ENCODE results near the gene ADGRG3. TPM values are rescaled to one million over a fixed set of nuclear protein-coding genes. Genes with fewer than 3 reads are reported as not detected.

ADGRG3 gene
- polyA plus RNA-seq, 1 donor (not counting 4 experiments of a cell fraction or from before 2014, with no cell fraction given) = not detected

GRCh38 chr16:57685633-57686032 lies 17.5 kb downstream of the ADGRG3 start:
- Histone ChIP-seq H3K4me2 (ENCODE audit: control insufficient read depth, extremely low read depth, insufficient read depth, low read depth, low read length) (no peak overlapping the region), H4K20me1 (ENCODE audit: control insufficient read depth, extremely low read depth, insufficient read depth, low read length) (no peaks in the 10 kb centered on the region), H3K9me3 (ENCODE audit: control insufficient read depth, low read depth, low read length) (no peaks in the 10 kb centered on the region), H3K79me2 (ENCODE audit: control insufficient read depth, insufficient read depth, low read length) (no peaks in the 10 kb centered on the region), H3K27ac (ENCODE audit: control insufficient read depth, insufficient read depth, low read length) (no peak overlapping the region), H3K9ac (ENCODE audit: control insufficient read depth, extremely low read depth, insufficient read depth, low read length) (no peak overlapping the region), H3K9me1 (ENCODE audit: control insufficient read depth, extremely low read depth, insufficient read depth, low read length) (no peaks in the 10 kb centered on the region), H3K36me3 (ENCODE audit: control insufficient read depth in 2 of 2, extremely low read depth in 1 of 2, insufficient read depth in 2 of 2, low read length in 2 of 2) (no peaks in the 10 kb centered on the region), H3K4me3 (ENCODE audit: control insufficient read depth in 2 of 3, extremely low read depth in 1 of 3, insufficient read depth in 2 of 3, low read depth in 1 of 3, low read length in 3 of 3) (no peak overlapping the region), H3K27me3 (ENCODE audit: control insufficient read depth, extremely low read depth, insufficient read depth, low read length) (no peaks in the 10 kb centered on the region), H2AFZ (ENCODE audit: control insufficient read depth, low read length) (no peak overlapping the region), H3K4me1 (ENCODE audit: control insufficient read depth, extremely low read depth, insufficient read depth, low read length) (no peaks in the 10 kb centered on the region)
- DNase-seq (ENCODE audit: low read depth, low spot score) (no peak), FAIRE-seq (no peak)
- dilution Hi-C loops (cut with MboI; ENCODE audit: extremely low pct_ligation_motif_present, low sequenced_read_pairs) = no loop called here
- no peak for TF ChIP-seq EZH2 (IDR thresholded peaks at IDR 0.05; ENCODE audit: low read length)
- no peak for TF ChIP-seq CTCF (optimal IDR thresholded peaks at IDR 0.05 in 1 of 3, IDR thresholded peaks at IDR 0.05 in 1 of 3, conservative IDR thresholded peaks at IDR 0.05 in 1 of 3; ENCODE audit: extremely low read depth in 1 of 3, insufficient read depth in 2 of 3, low read length in 3 of 3)

- no peak for DNase-seq (ENCODE audit: low read depth, low spot score)
- H3K27me3 ChIP-seq (ENCODE audit: control insufficient read depth, extremely low read depth, insufficient read depth, low read length) = no peaks in the 10 kb centered on the region
- no peak overlapping the region for H3K4me2 ChIP-seq (ENCODE audit: control insufficient read depth, extremely low read depth, insufficient read depth, low read depth, low read length)
- no peak overlapping the region for H3K4me3 ChIP-seq (ENCODE audit: control insufficient read depth in 2 of 3, extremely low read depth in 1 of 3, insufficient read depth in 2 of 3, low read depth in 1 of 3, low read length in 3 of 3)
- no peaks in the 10 kb centered on the region for H3K79me2 ChIP-seq (ENCODE audit: control insufficient read depth, insufficient read depth, low read length)
- H3K4me1 ChIP-seq (ENCODE audit: control insufficient read depth, extremely low read depth, insufficient read depth, low read length) = no peaks in the 10 kb centered on the region
- H2AFZ ChIP-seq (ENCODE audit: control insufficient read depth, low read length) = no peak overlapping the region
- FAIRE-seq = no peak
- no peaks in the 10 kb centered on the region for H3K36me3 ChIP-seq (ENCODE audit: control insufficient read depth in 2 of 2, extremely low read depth in 1 of 2, insufficient read depth in 2 of 2, low read length in 2 of 2)
- dilution Hi-C loops (cut with MboI; ENCODE audit: extremely low pct_ligation_motif_present, low sequenced_read_pairs) = no loop called here
- no peak overlapping the region for H3K27ac ChIP-seq (ENCODE audit: control insufficient read depth, insufficient read depth, low read length)
- no peaks in the 10 kb centered on the region for H4K20me1 ChIP-seq (ENCODE audit: control insufficient read depth, extremely low read depth, insufficient read depth, low read length)
- H3K9me1 ChIP-seq (ENCODE audit: control insufficient read depth, extremely low read depth, insufficient read depth, low read length) = no peaks in the 10 kb centered on the region
- no peak overlapping the region for H3K9ac ChIP-seq (ENCODE audit: control insufficient read depth, extremely low read depth, insufficient read depth, low read length)
- no peaks in the 10 kb centered on the region for H3K9me3 ChIP-seq (ENCODE audit: control insufficient read depth, low read depth, low read length)
- TF ChIP-seq CTCF (optimal IDR thresholded peaks at IDR 0.05 in 1 of 3, IDR thresholded peaks at IDR 0.05 in 1 of 3, conservative IDR thresholded peaks at IDR 0.05 in 1 of 3; ENCODE audit: extremely low read depth in 1 of 3, insufficient read depth in 2 of 3, low read length in 3 of 3) (no peak), EZH2 (IDR thresholded peaks at IDR 0.05; ENCODE audit: low read length) (no peak)
Observed at GRCh38 chr16:57686577-57686976, 18.5 kb downstream of the ADGRG3 start.
